Neutrophil (primary cell): ENCODE measurements around the gene ITGAD.
"Not testable (repeated sequence)": the region's sequence is repeated elsewhere in the genome, so short reads cannot be mapped to it uniquely, and the experiment has no call there.

Experiments
- H3K27ac ChIP-seq: fragments of 200-600 bp; sonication (generic); 2 replicates; pipeline ENCODE4 v1.5.1; 2016; ENCODE audit warnings: mild to moderate bottlenecking, moderate library complexity
- H3K27me3 ChIP-seq: fragments of 200-600 bp; sonication (generic); 2 replicates; pipeline ENCODE4 v1.6.0; 2016; ENCODE audit warnings: mild to moderate bottlenecking
- H3K36me3 ChIP-seq: fragments of 200-600 bp; sonication (generic); 2 replicates; pipeline ENCODE4 v1.5.1; 2017
- H3K4me1 ChIP-seq, 2 experiments: fragments of 200-600 bp in 1 of 2; sonication (generic) in 1 of 2; 1 replicate in 1 of 2; 2 replicates in 1 of 2; pipeline versions ENCODE4 v1.5.1 to v1.6.1; 2013 to 2016; ENCODE audit warnings: low read depth in 1 of 2, low read length in 1 of 2, mild to moderate bottlenecking in 1 of 2, moderate library complexity in 1 of 2; ENCODE audit not compliant: control insufficient read depth in 1 of 2, insufficient read depth in 1 of 2
- H3K4me3 ChIP-seq, 2 experiments: fragments of 200-600 bp in 1 of 2; sonication (generic) in 1 of 2; 1 replicate in 1 of 2; 2 replicates in 1 of 2; pipeline ENCODE4 v1.5.1; 2013 to 2016; ENCODE audit warnings: low read depth in 1 of 2, low read length in 1 of 2, mild to moderate bottlenecking in 1 of 2, moderate library complexity in 1 of 2
- H3K9me3 ChIP-seq: fragments of 200-600 bp; sonication (generic); 2 replicates; pipeline ENCODE4 v1.5.1; 2016
- TF ChIP-seq, protein P1 (sequence below): fragments of 200-600 bp; sonication (generic); IDR thresholded peaks from 2 replicates; pipeline ENCODE4 v1.5.1; 2016; ENCODE audit warnings: antibody characterized with exemption

The ITGAD gene

DNA sequence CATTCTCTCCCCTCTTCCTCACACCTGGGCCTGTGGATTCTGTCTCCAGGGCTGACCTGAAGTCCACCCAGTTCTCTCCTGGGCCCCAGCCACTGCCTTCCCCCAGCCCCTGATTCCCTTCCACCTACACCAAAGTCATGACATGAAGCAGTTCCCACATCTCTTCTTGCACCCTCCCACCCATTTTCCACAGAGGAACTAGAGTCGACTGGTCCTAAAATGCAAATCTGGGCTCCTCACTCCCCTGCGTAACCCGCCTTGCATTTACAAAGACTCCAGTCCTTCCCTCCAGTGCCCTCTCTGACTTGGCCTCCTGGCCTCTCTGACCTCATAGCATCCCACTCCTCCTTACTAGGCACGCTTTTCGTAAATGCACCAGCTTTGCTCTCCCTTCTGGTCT, 20.2 kb downstream of the ITGAD start:
- Histone ChIP-seq H3K9me3 (no peaks in the 10 kb centered on the region), H3K27me3 (peaks cover 13% of the 10 kb centered on the region), H3K4me3 (no peak overlapping the region), H3K36me3 (no peaks in the 10 kb centered on the region), H3K4me1 (no peaks in the 10 kb centered on the region), H3K27ac (no peak overlapping the region)
- TF ChIP-seq, protein P1, sequence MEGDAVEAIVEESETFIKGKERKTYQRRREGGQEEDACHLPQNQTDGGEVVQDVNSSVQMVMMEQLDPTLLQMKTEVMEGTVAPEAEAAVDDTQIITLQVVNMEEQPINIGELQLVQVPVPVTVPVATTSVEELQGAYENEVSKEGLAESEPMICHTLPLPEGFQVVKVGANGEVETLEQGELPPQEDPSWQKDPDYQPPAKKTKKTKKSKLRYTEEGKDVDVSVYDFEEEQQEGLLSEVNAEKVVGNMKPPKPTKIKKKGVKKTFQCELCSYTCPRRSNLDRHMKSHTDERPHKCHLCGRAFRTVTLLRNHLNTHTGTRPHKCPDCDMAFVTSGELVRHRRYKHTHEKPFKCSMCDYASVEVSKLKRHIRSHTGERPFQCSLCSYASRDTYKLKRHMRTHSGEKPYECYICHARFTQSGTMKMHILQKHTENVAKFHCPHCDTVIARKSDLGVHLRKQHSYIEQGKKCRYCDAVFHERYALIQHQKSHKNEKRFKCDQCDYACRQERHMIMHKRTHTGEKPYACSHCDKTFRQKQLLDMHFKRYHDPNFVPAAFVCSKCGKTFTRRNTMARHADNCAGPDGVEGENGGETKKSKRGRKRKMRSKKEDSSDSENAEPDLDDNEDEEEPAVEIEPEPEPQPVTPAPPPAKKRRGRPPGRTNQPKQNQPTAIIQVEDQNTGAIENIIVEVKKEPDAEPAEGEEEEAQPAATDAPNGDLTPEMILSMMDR: no peak

DNA sequence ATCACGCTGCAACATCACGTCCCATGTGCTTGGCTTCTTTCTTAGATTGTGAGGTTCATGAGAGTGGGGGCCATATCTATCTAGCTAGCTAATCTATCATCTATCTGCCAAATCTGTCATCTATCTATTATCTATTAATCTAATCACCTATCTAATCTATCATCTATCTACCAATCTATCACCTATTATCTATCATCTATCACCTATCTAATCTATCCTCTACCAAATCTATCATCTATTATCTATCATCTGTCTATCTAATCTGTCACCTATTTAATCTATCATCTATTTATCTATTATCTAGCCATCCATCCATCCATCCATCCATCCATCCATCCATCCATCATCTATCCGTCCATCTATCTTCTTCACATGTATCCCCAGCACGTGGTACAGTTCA, 20.8 kb downstream of the ITGAD start:
- Histone ChIP-seq H3K4me3 (no peak overlapping the region), H3K9me3 (no peaks in the 10 kb centered on the region), H3K4me1 (no peaks in the 10 kb centered on the region), H3K27ac (no peak overlapping the region), H3K36me3 (no peaks in the 10 kb centered on the region), H3K27me3 (peaks cover 9% of the 10 kb centered on the region)
- TF ChIP-seq, protein P1: no peak

DNA sequence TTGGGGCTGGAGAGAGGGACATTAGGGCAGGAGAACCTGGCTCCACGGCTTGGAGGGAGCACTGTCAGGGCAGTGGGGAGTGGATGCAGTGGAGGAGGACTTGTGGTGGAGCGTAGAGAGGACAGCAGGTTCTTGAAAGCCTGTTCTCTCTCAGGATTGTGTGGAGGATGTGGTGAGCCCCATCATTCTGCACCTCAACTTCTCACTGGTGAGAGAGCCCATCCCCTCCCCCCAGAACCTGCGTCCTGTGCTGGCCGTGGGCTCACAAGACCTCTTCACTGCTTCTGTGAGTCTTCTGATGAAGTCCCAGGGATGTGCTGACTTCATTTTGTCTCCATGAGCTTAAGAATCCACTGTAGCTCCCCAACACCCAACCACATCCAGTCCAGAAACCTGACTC, 21.6 kb downstream of the ITGAD start:
- Histone ChIP-seq H3K9me3 (no peaks in the 10 kb centered on the region), H3K27me3 (peaks cover 9% of the 10 kb centered on the region), H3K4me1 (no peaks in the 10 kb centered on the region), H3K4me3 (no peak overlapping the region), H3K36me3 (no peaks in the 10 kb centered on the region), H3K27ac (no peak overlapping the region)
- TF ChIP-seq, protein P1: no peak

DNA sequence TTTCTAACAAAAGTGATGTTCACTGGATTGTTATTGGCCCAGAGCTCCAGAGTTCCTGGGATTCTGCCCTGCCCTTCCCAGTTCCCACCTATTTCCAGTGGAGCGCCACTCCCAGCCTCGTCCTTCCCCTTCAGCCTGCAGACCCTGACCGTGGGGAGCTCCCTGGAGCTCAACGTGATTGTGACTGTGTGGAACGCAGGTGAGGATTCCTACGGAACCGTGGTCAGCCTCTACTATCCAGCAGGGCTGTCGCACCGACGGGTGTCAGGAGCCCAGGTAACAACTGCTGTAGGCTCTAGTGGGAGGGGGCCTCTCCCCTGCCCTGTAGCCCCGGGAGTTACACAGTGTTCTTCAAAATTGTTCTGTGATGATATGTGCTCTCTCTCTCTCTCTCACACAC, 23.2 kb downstream of the ITGAD start:
- no peaks in the 10 kb centered on the region for H3K36me3 ChIP-seq
- H3K4me1 ChIP-seq: no peaks in the 10 kb centered on the region
- H3K9me3 ChIP-seq: no peaks in the 10 kb centered on the region
- peaks cover 9% of the 10 kb centered on the region for H3K27me3 ChIP-seq
- H3K4me3 ChIP-seq: no peak overlapping the region
- H3K27ac ChIP-seq: no peak overlapping the region
- TF ChIP-seq, protein P1: no peak

DNA sequence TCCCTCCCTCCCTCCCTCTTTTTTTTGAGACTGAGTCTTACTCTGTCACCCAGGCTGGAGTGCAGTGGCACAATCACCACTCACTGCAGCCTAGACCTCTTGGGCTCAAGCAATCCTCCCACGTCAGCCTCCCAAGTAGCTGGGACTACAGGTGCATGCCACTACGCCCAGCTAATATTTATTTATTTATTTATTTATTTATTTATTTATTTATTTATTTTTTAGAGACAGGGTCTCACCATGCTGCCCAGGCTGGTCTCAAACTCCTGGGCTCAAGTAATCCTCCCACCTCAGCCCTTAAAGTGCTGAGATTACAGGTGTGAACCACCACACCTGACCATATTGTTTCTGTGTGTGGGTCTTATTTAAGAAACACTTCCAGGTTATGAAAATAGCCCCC, 23.9 kb downstream of the ITGAD start:
- not testable (repeated sequence) for H3K9me3 ChIP-seq, H3K36me3 ChIP-seq, H3K27ac ChIP-seq, H3K4me3 ChIP-seq, H3K4me1 ChIP-seq, H3K27me3 ChIP-seq

DNA sequence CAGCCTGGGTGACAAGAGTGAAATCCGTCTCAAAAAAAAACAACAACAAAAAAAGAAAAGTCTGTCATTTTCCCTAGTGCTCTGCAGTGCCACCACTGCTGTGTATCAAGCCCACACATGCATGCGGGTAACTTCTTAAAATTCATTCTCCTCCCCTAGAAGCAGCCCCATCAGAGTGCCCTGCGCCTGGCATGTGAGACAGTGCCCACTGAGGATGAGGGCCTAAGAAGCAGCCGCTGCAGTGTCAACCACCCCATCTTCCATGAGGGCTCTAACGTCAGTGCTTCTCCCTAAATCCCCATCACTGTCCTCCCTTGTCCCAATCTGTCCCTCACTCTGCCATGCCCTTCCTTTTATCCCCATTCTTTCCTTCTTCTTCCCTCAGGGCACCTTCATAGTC, 24.8 kb downstream of the ITGAD start:
- Histone ChIP-seq H3K36me3 (no peaks in the 10 kb centered on the region), H3K4me1 (no peaks in the 10 kb centered on the region), H3K4me3 (no peak overlapping the region), H3K27ac (no peak overlapping the region), H3K9me3 (no peaks in the 10 kb centered on the region), H3K27me3 (peaks cover 5% of the 10 kb centered on the region)
- TF ChIP-seq, protein P1: no peak
